Smooth muscle cell (in vitro differentiated cells): ENCODE measurements around the gene PAX4. TPM values are rescaled to one million over a fixed set of nuclear protein-coding genes. Genes with fewer than 3 reads are reported as not detected.
A peak's percentile ranks its signal among the peaks of the same experiment; 100 is the strongest.

Source experiments
- DNase-seq: peaks from one replicate; lab custom pipeline; 2025; ENCODE audit not compliant: unreplicated experiment; lab: John Stamatoyannopoulos, UW
- H2AFZ ChIP-seq: fragments of 200-600 bp; sonication (generic); 2 replicates; pipeline ENCODE4 v1.6.0; 2016; ENCODE audit warnings: antibody characterized with exemption, low read depth, mild to moderate bottlenecking
- H3F3A ChIP-seq: fragments of 200-600 bp; sonication (generic); 2 replicates; pipeline ENCODE4 v1.6.0; 2017; ENCODE audit warnings: antibody characterized with exemption, low read depth
- H3K27ac ChIP-seq: fragments of 200-600 bp; sonication (generic); 2 replicates; pipeline ENCODE4 v1.5.1; 2016; ENCODE audit warnings: low read depth, mild to moderate bottlenecking
- H3K27me3 ChIP-seq: fragments of 200-600 bp; sonication (generic); 2 replicates; pipeline ENCODE4 v1.6.1; 2016; ENCODE audit warnings: low read depth, mild to moderate bottlenecking
- H3K36me3 ChIP-seq: fragments of 200-600 bp; sonication (generic); 2 replicates; pipeline ENCODE4 v1.5.1; 2016; ENCODE audit warnings: low read depth
- H3K4me1 ChIP-seq: fragments of 200-600 bp; sonication (generic); 2 replicates; pipeline ENCODE4 v1.5.1; 2016; ENCODE audit warnings: low read depth
- H3K4me2 ChIP-seq: fragments of 200-600 bp; sonication (generic); 2 replicates; pipeline ENCODE4 v1.6.0; 2016; ENCODE audit warnings: mild to moderate bottlenecking
- H3K4me3 ChIP-seq: fragments of 200-600 bp; sonication (generic); 2 replicates; pipeline ENCODE4 v1.5.1; 2016; ENCODE audit warnings: mild to moderate bottlenecking
- H3K79me2 ChIP-seq: fragments of 200-600 bp; sonication (generic); 2 replicates; pipeline ENCODE4 v1.6.0; 2016; ENCODE audit warnings: low read depth, mild to moderate bottlenecking
- H3K9ac ChIP-seq: fragments of 200-600 bp; sonication (generic); 2 replicates; pipeline ENCODE4 v1.6.0; 2016; ENCODE audit warnings: low read depth
- H3K9me3 ChIP-seq: fragments of 200-600 bp; sonication (generic); replicated peaks from 2 replicates; pipeline ENCODE4 v1.5.1; 2016; ENCODE audit warnings: low read depth
- H4K20me1 ChIP-seq: fragments of 200-600 bp; sonication (generic); 2 replicates; pipeline ENCODE4 v1.6.0; 2016; ENCODE audit warnings: low read depth
- WGBS: methylation state at CpG from one replicate; pipeline ENCODE4 v1.1.7; 2016; ENCODE audit warnings: low lambda C conversion rate; 5-methylcytosine and 5-hydroxymethylcytosine counted together
- polyA plus RNA-seq: library from polyadenylated mRNA; unstranded; fragments of >200 nt; fragmentation: Nextera tagmentation; extraction: Ambion mirVana; gene quantifications from 2 replicates; pipeline ENCODE4 v1.2.1, GENCODE V29; 2016
- total RNA-seq: library from RNA; depleted of rRNA; stranded (reverse); fragments of >200 nt; gene quantifications from 2 replicates; pipeline ENCODE4 v1.2.3, GENCODE V29; 2014
- TF ChIP-seq, protein P1 (sequence below): fragments of 200-600 bp; sonication (generic); IDR thresholded peaks from 2 replicates; pipeline ENCODE4 v1.5.1; 2017; ENCODE audit warnings: borderline replicate concordance, mild to moderate bottlenecking, antibody characterized with exemption; ENCODE audit not compliant: insufficient read depth, poor library complexity, severe bottlenecking

Gene PAX4
- total and polyA plus RNA-seq, 2 experiments from 2014 or later, result not detected

DNA sequence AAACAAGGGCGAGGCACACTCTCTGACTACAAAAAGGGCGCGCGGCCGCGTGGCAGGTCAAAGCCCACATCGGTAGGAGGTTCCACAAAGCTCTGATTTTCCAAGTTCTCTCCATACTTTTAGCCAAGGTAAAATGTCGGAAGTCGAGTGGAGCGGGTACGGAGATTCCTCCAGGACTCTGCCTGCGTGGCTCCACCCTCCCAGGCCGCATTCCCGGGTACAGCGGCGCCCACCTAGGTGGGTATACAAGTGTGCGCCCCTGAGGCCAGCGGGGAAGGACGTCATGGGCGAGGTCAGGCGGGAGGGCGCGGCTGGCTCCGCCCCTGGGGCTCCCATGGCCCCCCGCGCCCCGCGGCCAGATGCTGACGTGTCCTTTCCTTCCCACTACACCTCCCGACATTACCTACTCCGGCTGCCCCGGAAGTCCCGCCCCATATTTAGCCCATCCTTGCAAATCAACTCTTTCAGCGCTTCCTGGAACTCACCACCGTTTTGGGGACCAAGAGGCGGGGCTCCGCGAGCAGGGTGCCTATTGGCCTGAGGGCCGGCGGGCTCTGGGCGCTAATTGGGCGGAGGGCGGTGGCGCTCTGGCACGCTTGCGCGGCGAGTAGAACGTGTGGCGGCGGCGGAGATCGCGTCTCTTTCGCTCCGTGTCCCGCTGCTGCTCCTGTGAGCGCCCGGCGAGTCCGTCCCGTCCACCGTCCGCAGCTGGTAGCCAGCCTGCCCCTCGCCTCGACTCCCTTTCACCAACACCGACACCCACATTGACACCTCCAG lies 33.8 kb upstream of the PAX4 start, which contains the start of gene SND1:
TSS of gene SND1 (plus strand) at position 639 of the 777 bp plus-strand sequence. CDS start 180 bp downstream, outside the sequence.
- WGBS, result 1% methylated on average over 61 of the region's 67 CpGs
- H3K4me2 ChIP-seq, result peak within 1 kb of the TSS; percentile 88
- no peaks in the 10 kb centered on the region for H3K36me3 ChIP-seq
- no peaks in the 10 kb centered on the region for H3K27me3 ChIP-seq
- peaks cover 47% of the 10 kb centered on the region for H3K79me2 ChIP-seq
- H4K20me1 ChIP-seq, result peaks cover 41% of the 10 kb centered on the region
- peak within 1 kb of the TSS; percentile 81 for H3K4me3 ChIP-seq
- H3K9me3 ChIP-seq, result no peaks in the 10 kb centered on the region
- DNase-seq, result peak; percentile 90
- peak within 1 kb of the TSS; percentile 95 for H3K9ac ChIP-seq
- peak within 1 kb of the TSS; percentile 97 for H3K27ac ChIP-seq
- H2AFZ ChIP-seq, result peak within 1 kb of the TSS; percentile 94
- peaks cover 33% of the 10 kb centered on the region for H3K4me1 ChIP-seq
- TF ChIP-seq, protein P1, sequence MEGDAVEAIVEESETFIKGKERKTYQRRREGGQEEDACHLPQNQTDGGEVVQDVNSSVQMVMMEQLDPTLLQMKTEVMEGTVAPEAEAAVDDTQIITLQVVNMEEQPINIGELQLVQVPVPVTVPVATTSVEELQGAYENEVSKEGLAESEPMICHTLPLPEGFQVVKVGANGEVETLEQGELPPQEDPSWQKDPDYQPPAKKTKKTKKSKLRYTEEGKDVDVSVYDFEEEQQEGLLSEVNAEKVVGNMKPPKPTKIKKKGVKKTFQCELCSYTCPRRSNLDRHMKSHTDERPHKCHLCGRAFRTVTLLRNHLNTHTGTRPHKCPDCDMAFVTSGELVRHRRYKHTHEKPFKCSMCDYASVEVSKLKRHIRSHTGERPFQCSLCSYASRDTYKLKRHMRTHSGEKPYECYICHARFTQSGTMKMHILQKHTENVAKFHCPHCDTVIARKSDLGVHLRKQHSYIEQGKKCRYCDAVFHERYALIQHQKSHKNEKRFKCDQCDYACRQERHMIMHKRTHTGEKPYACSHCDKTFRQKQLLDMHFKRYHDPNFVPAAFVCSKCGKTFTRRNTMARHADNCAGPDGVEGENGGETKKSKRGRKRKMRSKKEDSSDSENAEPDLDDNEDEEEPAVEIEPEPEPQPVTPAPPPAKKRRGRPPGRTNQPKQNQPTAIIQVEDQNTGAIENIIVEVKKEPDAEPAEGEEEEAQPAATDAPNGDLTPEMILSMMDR, result no peak
- H3F3A ChIP-seq, result no peaks in the 10 kb centered on the region

DNA sequence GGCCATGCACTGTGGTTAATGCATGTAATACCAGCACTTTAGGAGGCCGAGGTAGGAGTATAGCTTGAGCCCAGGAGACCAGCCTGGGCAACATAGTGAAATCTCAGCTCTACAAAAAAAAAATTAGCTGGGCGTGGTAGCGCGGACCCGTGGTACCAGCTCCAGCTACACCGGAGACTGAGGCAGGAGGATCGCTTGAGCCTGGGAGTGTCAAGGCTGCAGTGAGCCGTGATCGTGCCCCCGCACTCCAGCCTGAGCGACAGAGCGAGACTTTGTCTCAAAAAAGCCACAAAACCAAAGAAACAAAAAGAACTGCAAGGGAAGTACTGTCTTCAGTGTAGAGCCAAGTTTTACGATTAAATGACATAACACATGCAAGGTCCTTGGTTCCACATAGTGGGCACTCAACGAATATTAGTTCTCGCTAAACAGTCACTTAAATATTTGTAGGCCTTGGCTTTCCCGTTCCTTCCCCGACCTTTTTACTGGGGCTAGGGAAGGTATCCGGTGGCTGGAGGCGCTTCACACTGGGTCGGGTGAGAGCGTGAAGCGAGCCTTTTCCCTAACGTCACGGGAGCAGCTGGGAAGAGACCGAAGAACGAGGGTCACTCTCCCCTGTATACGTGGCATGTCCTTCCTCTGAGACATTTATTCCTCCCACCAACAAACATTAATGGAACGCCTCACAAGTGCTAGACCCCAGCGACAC lies 33.1 kb upstream of the PAX4 start:
- Histone ChIP-seq H3K4me3 (peak overlapping the region; percentile 54), H4K20me1 (peaks cover 33% of the 10 kb centered on the region), H3K36me3 (no peaks in the 10 kb centered on the region), H2AFZ (peak overlapping the region; percentile 94), H3F3A (no peaks in the 10 kb centered on the region), H3K4me2 (peak overlapping the region; percentile 83), H3K9ac (peak overlapping the region; percentile 95), H3K27me3 (no peaks in the 10 kb centered on the region), H3K79me2 (peaks cover 39% of the 10 kb centered on the region), H3K27ac (peak overlapping the region; percentile 97), H3K4me1 (peaks cover 33% of the 10 kb centered on the region), H3K9me3 (no peaks in the 10 kb centered on the region)
- TF ChIP-seq, protein P1, result no peak
- 41% methylated on average over 29 of the region's 29 CpGs for WGBS
- DNase-seq, result no peak

DNA sequence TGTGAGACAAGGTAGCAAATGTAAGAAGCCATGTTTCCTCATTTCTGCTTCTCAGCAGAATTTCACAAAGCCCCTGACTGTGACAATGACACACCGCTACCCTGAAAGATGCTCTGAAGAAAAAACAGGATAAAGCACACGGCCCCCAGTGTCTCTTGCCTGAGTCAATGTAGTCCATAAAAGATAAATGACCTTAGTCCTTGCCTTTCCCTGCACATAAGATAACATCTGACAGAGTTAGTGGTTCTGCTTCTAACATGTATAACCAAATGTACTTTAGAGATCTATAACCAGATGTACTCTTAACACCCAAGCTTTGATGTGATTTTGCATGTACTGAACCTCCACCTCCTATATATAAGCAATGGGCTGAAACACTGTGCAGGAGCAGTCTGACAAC lies 31.0 kb upstream of the PAX4 start:
- Histone ChIP-seq H4K20me1 (peaks cover 13% of the 10 kb centered on the region), H3K27me3 (no peaks in the 10 kb centered on the region), H3K4me2 (no peak overlapping the region), H3K79me2 (peaks cover 19% of the 10 kb centered on the region), H3K4me1 (peaks cover 13% of the 10 kb centered on the region), H3K9me3 (no peaks in the 10 kb centered on the region), H3K36me3 (no peaks in the 10 kb centered on the region), H2AFZ (no peak overlapping the region), H3K27ac (no peak overlapping the region), H3F3A (no peaks in the 10 kb centered on the region), H3K4me3 (no peak overlapping the region), H3K9ac (no peak overlapping the region)
- TF ChIP-seq, protein P1, result no peak
- 70% methylated on average over 2 of the region's 2 CpGs for WGBS
- no peak for DNase-seq
